Neutrophil (primary cell): ENCODE measurements around the gene PCNX2.

Experiments used
- H3K27ac ChIP-seq: fragments of 200-600 bp; sonication (generic); 2 replicates; pipeline ENCODE4 v1.5.1; 2016; ENCODE audit warnings: mild to moderate bottlenecking, moderate library complexity
- H3K27me3 ChIP-seq: fragments of 200-600 bp; sonication (generic); 2 replicates; pipeline ENCODE4 v1.6.0; 2016; ENCODE audit warnings: mild to moderate bottlenecking
- H3K36me3 ChIP-seq: fragments of 200-600 bp; sonication (generic); 2 replicates; pipeline ENCODE4 v1.5.1; 2017
- H3K4me1 ChIP-seq, 2 experiments: fragments of 200-600 bp in 1 of 2; sonication (generic) in 1 of 2; 1 replicate in 1 of 2; 2 replicates in 1 of 2; pipeline versions ENCODE4 v1.5.1 to v1.6.1; 2013 to 2016; ENCODE audit warnings: low read depth in 1 of 2, low read length in 1 of 2, mild to moderate bottlenecking in 1 of 2, moderate library complexity in 1 of 2; ENCODE audit not compliant: control insufficient read depth in 1 of 2, insufficient read depth in 1 of 2
- H3K4me3 ChIP-seq, 2 experiments: fragments of 200-600 bp in 1 of 2; sonication (generic) in 1 of 2; 1 replicate in 1 of 2; 2 replicates in 1 of 2; pipeline ENCODE4 v1.5.1; 2013 to 2016; ENCODE audit warnings: low read depth in 1 of 2, low read length in 1 of 2, mild to moderate bottlenecking in 1 of 2, moderate library complexity in 1 of 2
- H3K9me3 ChIP-seq: fragments of 200-600 bp; sonication (generic); 2 replicates; pipeline ENCODE4 v1.5.1; 2016
- TF ChIP-seq, protein P1 (sequence below): fragments of 200-600 bp; sonication (generic); IDR thresholded peaks from 2 replicates; pipeline ENCODE4 v1.5.1; 2016; ENCODE audit warnings: antibody characterized with exemption

Gene PCNX2

DNA sequence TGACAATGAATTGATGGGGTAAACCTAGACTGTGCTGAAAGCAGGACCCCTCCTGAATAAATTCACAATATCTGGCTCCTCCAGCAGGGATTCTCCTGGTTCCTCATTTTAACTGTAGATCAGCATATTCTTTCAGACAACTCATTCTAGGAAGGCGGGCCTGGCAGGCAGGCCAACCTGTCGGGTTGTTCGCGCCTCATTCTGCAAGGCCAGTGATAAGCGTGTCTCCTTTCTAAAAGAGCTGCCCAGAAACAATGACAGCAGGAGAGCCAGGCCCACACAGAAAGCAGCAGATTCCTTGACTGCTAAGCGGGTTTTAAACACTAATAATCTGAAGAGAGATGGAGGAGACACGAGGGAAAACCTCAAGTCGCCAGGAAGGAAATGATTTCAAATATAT lies 275.1 kb downstream of the PCNX2 start:
- Histone ChIP-seq H3K9me3 (no peaks in the 10 kb centered on the region), H3K36me3 (no peaks in the 10 kb centered on the region), H3K4me1 (peaks cover 0 to 3% of the 10 kb centered on the region in 2 experiments), H3K27me3 (peaks cover 6% of the 10 kb centered on the region), H3K4me3 (no peak overlapping the region), H3K27ac (no peak overlapping the region)
- TF ChIP-seq, protein P1, sequence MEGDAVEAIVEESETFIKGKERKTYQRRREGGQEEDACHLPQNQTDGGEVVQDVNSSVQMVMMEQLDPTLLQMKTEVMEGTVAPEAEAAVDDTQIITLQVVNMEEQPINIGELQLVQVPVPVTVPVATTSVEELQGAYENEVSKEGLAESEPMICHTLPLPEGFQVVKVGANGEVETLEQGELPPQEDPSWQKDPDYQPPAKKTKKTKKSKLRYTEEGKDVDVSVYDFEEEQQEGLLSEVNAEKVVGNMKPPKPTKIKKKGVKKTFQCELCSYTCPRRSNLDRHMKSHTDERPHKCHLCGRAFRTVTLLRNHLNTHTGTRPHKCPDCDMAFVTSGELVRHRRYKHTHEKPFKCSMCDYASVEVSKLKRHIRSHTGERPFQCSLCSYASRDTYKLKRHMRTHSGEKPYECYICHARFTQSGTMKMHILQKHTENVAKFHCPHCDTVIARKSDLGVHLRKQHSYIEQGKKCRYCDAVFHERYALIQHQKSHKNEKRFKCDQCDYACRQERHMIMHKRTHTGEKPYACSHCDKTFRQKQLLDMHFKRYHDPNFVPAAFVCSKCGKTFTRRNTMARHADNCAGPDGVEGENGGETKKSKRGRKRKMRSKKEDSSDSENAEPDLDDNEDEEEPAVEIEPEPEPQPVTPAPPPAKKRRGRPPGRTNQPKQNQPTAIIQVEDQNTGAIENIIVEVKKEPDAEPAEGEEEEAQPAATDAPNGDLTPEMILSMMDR = no peak

DNA sequence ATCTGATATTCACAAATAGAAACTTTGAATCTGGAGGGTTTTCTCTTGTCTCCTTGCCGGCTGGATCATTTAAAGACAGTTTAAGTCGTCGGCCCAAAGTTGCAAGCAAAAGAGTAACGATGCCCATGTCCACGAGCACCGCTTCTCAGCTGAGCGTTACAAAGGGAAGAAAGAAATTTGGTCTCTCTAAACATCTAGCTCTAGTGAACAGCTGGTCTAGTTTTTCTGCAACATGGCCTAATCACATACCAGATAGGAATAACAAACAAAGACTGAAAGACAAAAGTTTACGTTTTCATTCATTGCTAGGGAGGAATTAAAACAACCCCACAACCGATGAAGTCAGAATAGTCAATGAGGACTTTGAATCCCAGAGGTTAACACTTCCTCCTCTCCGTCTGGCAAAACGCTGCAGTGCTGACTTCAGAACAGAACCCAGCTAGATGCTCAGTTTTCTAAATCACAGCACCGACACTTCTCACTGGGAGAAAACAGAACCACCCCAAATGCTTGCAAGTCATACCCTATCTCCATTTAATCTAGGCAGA lies 275.7 kb downstream of the PCNX2 start:
- Histone ChIP-seq H3K4me1 (peaks cover 0 to 3% of the 10 kb centered on the region in 2 experiments), H3K9me3 (no peaks in the 10 kb centered on the region), H3K27me3 (peaks cover 6% of the 10 kb centered on the region), H3K27ac (no peak overlapping the region), H3K4me3 (no peak overlapping the region), H3K36me3 (no peaks in the 10 kb centered on the region)
- TF ChIP-seq, protein P1 = no peak

DNA sequence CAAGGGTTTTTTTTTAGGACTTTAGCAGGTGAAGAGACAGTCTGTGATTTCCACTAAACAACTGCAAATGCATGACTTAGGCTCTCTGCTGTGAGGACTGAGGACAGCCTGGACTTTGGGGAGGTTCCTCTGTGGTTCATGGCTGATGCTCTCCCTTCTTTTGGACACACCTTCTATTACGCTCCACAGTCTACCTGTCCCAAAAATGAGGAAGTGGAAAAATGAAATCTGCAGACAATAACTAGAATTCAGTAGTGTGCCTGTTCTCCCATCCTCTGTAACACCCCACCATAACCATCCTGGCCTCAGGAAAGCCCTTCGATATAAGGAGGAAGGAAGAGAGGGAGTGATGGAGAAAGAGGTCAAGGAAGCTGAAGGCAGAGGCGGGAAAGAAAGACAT lies 276.4 kb downstream of the PCNX2 start:
- H3K27ac ChIP-seq = no peak overlapping the region
- H3K4me3 ChIP-seq = no peak overlapping the region
- H3K36me3 ChIP-seq = no peaks in the 10 kb centered on the region
- peaks cover 0 to 3% of the 10 kb centered on the region in 2 experiments for H3K4me1 ChIP-seq
- no peaks in the 10 kb centered on the region for H3K9me3 ChIP-seq
- TF ChIP-seq, protein P1 = no peak
- peaks cover 6% of the 10 kb centered on the region for H3K27me3 ChIP-seq

DNA sequence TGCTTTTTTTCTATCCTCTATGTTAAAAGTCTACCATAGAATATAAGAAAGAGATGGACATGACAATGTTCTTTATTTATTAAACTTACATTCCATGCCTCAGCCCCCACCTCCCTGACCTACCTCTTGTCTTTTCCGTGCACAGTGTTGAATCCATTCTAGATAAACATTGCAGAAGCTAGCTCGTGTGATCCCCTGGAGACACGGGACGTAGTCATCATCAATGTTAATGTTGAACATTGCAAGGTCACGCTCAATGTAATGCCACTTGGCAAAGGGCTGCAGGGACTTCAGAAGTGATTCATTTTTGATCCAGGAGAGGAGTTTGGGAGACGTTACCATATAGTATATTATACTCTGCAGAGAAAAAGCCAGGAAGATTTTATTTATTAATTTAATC lies 278.7 kb downstream of the PCNX2 start:
- Histone ChIP-seq H3K27me3 (peaks cover 6% of the 10 kb centered on the region), H3K4me1 (peaks cover 0 to 3% of the 10 kb centered on the region in 2 experiments), H3K9me3 (no peaks in the 10 kb centered on the region), H3K27ac (no peak overlapping the region), H3K4me3 (no peak overlapping the region), H3K36me3 (no peaks in the 10 kb centered on the region)
- TF ChIP-seq, protein P1 = no peak

DNA sequence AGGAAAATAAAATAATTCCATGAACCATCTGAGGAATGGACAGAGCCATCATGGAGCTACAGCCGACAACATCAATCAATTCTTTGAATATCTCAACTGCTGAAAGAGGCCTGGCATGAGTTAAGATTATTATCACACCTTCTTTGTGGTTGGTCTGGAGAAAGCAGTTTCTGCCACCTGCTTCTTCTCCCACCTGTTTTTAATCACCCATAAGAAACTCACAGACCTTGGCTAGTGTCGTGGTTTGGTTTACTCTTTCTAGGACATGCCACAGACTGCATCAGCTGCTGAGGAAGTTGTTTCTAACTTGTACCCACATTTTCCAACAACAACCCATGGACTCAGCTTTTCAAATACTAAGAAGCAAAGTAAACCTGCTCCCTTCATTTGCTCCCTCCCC lies 279.6 kb downstream of the PCNX2 start:
- Histone ChIP-seq H3K27me3 (peaks cover 6% of the 10 kb centered on the region), H3K27ac (no peak overlapping the region), H3K9me3 (no peaks in the 10 kb centered on the region), H3K4me1 (peaks cover 0 to 3% of the 10 kb centered on the region in 2 experiments), H3K36me3 (no peaks in the 10 kb centered on the region), H3K4me3 (no peak overlapping the region)
- TF ChIP-seq, protein P1 = no peak

DNA sequence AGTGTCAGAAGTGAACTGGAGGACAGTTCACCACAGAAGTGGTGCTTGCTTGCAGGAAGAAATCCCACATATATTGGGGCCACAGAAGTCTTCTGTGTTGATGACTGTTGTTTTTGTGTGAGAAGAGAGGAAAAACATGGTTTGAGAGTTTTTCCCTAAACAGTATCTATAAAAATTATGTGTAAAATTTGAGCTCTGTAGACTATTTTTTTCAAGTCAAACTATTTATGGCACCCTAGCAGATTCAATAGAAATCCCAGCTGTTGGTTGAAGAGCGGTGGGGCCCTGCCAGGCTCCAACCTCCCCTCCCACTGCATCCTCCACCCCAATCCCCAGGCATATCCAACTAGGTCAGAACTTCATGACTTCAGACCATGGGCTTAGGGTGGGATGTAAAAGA lies 283.5 kb downstream of the PCNX2 start:
- TF ChIP-seq, protein P1 = no peak
- Histone ChIP-seq H3K27me3 (no peaks in the 10 kb centered on the region), H3K36me3 (no peaks in the 10 kb centered on the region), H3K27ac (no peak overlapping the region), H3K9me3 (no peaks in the 10 kb centered on the region), H3K4me3 (no peak overlapping the region), H3K4me1 (no peaks in the 10 kb centered on the region)
